DOHH2 (cell line): Measurements from ENCODE around the gene CDHR3.

Source experiments
- H3F3A ChIP-seq: fragments of 200-600 bp; sonication (generic), shearing (Covaris generic); 2 replicates; pipeline ENCODE4 v1.6.0; 2016; ENCODE audit warnings: antibody characterized with exemption, mild to moderate bottlenecking; ENCODE audit not compliant: control insufficient read depth, insufficient read depth
- H3K27ac ChIP-seq: fragments of 200-600 bp; sonication (generic); 2 replicates; pipeline ENCODE4 v1.5.1; 2014; ENCODE audit warnings: low read depth, mild to moderate bottlenecking, low read length, moderate library complexity
- H3K27me3 ChIP-seq: fragments of 200-600 bp; sonication (generic); 2 replicates; pipeline ENCODE4 v1.6.1; 2014; ENCODE audit warnings: mild to moderate bottlenecking, low read length, mixed read lengths; ENCODE audit not compliant: control insufficient read depth
- H3K36me3 ChIP-seq: fragments of 200-600 bp; sonication (generic); 2 replicates; pipeline ENCODE4 v1.6.1; 2014; ENCODE audit warnings: mild to moderate bottlenecking, low read length, moderate library complexity, mixed read lengths; ENCODE audit not compliant: control insufficient read depth
- H3K4me1 ChIP-seq: fragments of 200-600 bp; sonication (generic); 2 replicates; pipeline ENCODE4 v1.6.1; 2014; ENCODE audit warnings: mild to moderate bottlenecking, low read length, mixed read lengths; ENCODE audit not compliant: control insufficient read depth
- H3K4me2 ChIP-seq: fragments of 200-600 bp; sonication (generic); 2 replicates; pipeline ENCODE4 v1.6.0; 2014; ENCODE audit warnings: mild to moderate bottlenecking, low read length, moderate library complexity
- H3K4me3 ChIP-seq: fragments of 200-600 bp; sonication (generic); 2 replicates; pipeline ENCODE4 v1.5.1; 2014; ENCODE audit warnings: mild to moderate bottlenecking, low read length, mixed read lengths
- H3K79me2 ChIP-seq: fragments of 200-600 bp; sonication (generic); 2 replicates; pipeline ENCODE4 v1.6.1; 2014; ENCODE audit warnings: mild to moderate bottlenecking, low read length, mixed read lengths; ENCODE audit not compliant: control insufficient read depth
- H3K9me2 ChIP-seq: fragments of 200-600 bp; sonication (generic); replicated peaks from 2 replicates; pipeline ENCODE4 v1.6.1; 2014; ENCODE audit warnings: mild to moderate bottlenecking, low read length, mixed read lengths; ENCODE audit not compliant: control insufficient read depth
- H3K9me3 ChIP-seq: fragments of 200-600 bp; sonication (generic); 2 replicates; pipeline ENCODE4 v1.6.1; 2014; ENCODE audit warnings: antibody characterized with exemption, low read length, mixed read lengths; ENCODE audit not compliant: control insufficient read depth, insufficient read depth
- H4K20me1 ChIP-seq: fragments of 200-600 bp; sonication (generic); 2 replicates; pipeline ENCODE4 v1.6.0; 2014; ENCODE audit warnings: low read depth, mild to moderate bottlenecking, antibody characterized with exemption, low read length, moderate library complexity; ENCODE audit not compliant: control insufficient read depth, insufficient read depth
- EZH2phosphoT487 ChIP-seq: fragments of 200-600 bp; sonication (generic); IDR thresholded peaks from 2 replicates; pipeline ENCODE4 v1.6.1; 2017; ENCODE audit warnings: borderline replicate concordance, mild to moderate bottlenecking, antibody characterized with exemption, low read length, moderate library complexity, mixed read lengths
- TF ChIP-seq, protein P1 (sequence below): fragments of 200-600 bp; sonication (generic); IDR thresholded peaks from one replicate; pipeline ENCODE4 v1.5.1; 2014; ENCODE audit warnings: antibody characterized with exemption, mild to moderate bottlenecking, low read depth, low read length; ENCODE audit not compliant: poor library complexity, severe bottlenecking

The CDHR3 gene

GRCh38 chr7:105963038-105963667 lies at the start of gene CDHR3:
TSS of gene CDHR3 (plus strand) at chr7:105963264. CDS start at chr7:105963319, 55 bp downstream.
- TF ChIP-seq, protein P1, sequence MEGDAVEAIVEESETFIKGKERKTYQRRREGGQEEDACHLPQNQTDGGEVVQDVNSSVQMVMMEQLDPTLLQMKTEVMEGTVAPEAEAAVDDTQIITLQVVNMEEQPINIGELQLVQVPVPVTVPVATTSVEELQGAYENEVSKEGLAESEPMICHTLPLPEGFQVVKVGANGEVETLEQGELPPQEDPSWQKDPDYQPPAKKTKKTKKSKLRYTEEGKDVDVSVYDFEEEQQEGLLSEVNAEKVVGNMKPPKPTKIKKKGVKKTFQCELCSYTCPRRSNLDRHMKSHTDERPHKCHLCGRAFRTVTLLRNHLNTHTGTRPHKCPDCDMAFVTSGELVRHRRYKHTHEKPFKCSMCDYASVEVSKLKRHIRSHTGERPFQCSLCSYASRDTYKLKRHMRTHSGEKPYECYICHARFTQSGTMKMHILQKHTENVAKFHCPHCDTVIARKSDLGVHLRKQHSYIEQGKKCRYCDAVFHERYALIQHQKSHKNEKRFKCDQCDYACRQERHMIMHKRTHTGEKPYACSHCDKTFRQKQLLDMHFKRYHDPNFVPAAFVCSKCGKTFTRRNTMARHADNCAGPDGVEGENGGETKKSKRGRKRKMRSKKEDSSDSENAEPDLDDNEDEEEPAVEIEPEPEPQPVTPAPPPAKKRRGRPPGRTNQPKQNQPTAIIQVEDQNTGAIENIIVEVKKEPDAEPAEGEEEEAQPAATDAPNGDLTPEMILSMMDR, result no peak
- no peak for TF ChIP-seq EZH2phosphoT487
- Histone ChIP-seq H3K9me3 (no peaks in the 10 kb centered on the region), H3K9me2 (no peaks in the 10 kb centered on the region), H3K79me2 (no peaks in the 10 kb centered on the region), H3K4me3 (no peak within 1 kb of the TSS), H3K27me3 (no peaks in the 10 kb centered on the region), H3K36me3 (no peaks in the 10 kb centered on the region), H4K20me1 (no peaks in the 10 kb centered on the region), H3K4me2 (no peak within 1 kb of the TSS), H3K27ac (no peak within 1 kb of the TSS), H3K4me1 (no peaks in the 10 kb centered on the region), H3F3A (no peaks in the 10 kb centered on the region)

DNA sequence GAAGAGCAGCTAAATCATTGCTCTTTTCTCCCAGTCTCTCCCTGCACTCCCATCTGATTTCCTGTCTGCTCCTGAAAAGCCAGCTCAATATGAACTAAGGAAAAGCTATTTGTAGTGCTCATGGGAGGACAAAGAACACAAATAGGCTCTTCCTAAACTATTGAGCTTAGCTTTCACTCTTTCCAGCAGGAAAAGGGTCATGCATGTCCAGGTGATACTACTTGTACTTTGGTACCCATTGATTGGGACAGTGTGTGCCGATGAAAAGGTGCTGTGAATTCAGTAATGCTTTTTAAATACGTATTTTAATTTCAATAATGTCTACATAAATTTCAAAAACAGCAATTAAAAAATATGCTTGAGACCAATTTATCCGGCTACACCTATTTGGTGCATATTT lies 49.1 kb upstream of the CDHR3 start:
- H3K4me3 ChIP-seq, result no peak overlapping the region
- no peaks in the 10 kb centered on the region for H3F3A ChIP-seq
- H3K79me2 ChIP-seq, result no peaks in the 10 kb centered on the region
- no peaks in the 10 kb centered on the region for H3K9me3 ChIP-seq
- H3K36me3 ChIP-seq, result no peaks in the 10 kb centered on the region
- no peaks in the 10 kb centered on the region for H3K4me1 ChIP-seq
- no peaks in the 10 kb centered on the region for H4K20me1 ChIP-seq
- H3K27ac ChIP-seq, result no peak overlapping the region
- H3K27me3 ChIP-seq, result peaks cover 16% of the 10 kb centered on the region
- TF ChIP-seq, protein P1, result no peak
- no peak for TF ChIP-seq EZH2phosphoT487
- no peaks in the 10 kb centered on the region for H3K9me2 ChIP-seq
- H3K4me2 ChIP-seq, result no peak overlapping the region

DNA sequence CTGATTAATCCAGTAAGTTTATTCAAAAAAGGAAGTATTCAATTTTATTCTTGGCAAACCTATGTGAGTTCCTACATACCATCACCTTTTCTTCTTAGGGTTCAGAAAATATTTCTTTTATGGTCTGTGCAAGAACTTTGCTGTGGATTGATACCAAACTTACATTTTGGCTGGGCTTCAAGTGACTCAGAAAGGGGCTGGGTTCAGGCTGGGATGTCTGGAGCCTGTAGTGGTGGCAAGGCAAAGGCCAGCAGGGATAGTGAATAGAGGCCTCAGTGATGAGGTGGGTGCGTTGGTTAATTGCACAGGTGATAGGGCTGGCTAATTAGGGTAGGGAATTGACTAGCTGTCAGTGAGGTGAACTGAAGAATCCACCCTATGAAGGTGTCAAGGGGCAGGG lies 46.5 kb upstream of the CDHR3 start:
- Histone ChIP-seq H3K27ac (no peak overlapping the region), H4K20me1 (no peaks in the 10 kb centered on the region), H3K4me2 (no peak overlapping the region), H3F3A (no peaks in the 10 kb centered on the region), H3K4me1 (no peaks in the 10 kb centered on the region), H3K9me3 (no peaks in the 10 kb centered on the region), H3K4me3 (no peak overlapping the region), H3K9me2 (no peaks in the 10 kb centered on the region), H3K36me3 (no peaks in the 10 kb centered on the region), H3K79me2 (no peaks in the 10 kb centered on the region), H3K27me3 (peaks cover 16% of the 10 kb centered on the region)
- TF ChIP-seq EZH2phosphoT487, result no peak
- TF ChIP-seq, protein P1, result no peak
